BJ (cell line): ENCODE measurements around the gene SLC26A8. TPM values are rescaled to one million over a fixed set of nuclear protein-coding genes. Genes with fewer than 3 reads are reported as not detected.

Source experiments
- CTCF ChIA-PET: fragments of 350-600 bp; formaldehyde crosslinking; extraction: SDS; loops from one replicate; lab custom pipeline; 2021; ENCODE audit warnings: antibody characterized with exemption, inconsistent platforms; lab: Yijun Ruan, JAX
- POLR2A ChIA-PET: fragments of 300-600 bp; sonication (Branson Sonifier 250); formaldehyde crosslinking; extraction: SDS; loops from one replicate; lab custom pipeline; 2021; ENCODE audit warnings: antibody characterized with exemption; lab: Charles Lee
- DNase-seq: peaks from one replicate; pipeline ENCODE4 v3.0.0-alpha.2; 2011; ENCODE audit warnings: low read depth
- H3K27me3 ChIP-seq: 2 replicates; pipeline ENCODE4 v1.6.0; 2011; ENCODE audit warnings: low read length; ENCODE audit not compliant: control insufficient read depth, insufficient read depth
- H3K36me3 ChIP-seq: 2 replicates; pipeline ENCODE4 v1.5.1; 2011; ENCODE audit warnings: low read length; ENCODE audit not compliant: control insufficient read depth, insufficient read depth
- H3K4me3 ChIP-seq: 2 replicates; pipeline ENCODE4 v1.5.1; 2011; ENCODE audit warnings: low read depth, mild to moderate bottlenecking, control low read depth, low read length
- polyA plus RNA-seq: library from polyadenylated mRNA; depleted of rRNA; stranded (reverse); fragments of >200 nt; gene quantifications from 2 replicates; pipeline ENCODE4 v1.2.3, GENCODE V29; 2011
- TF ChIP-seq, protein P1 (sequence below): IDR thresholded peaks from 2 replicates; pipeline ENCODE4 v1.5.1; 2011; ENCODE audit warnings: low read depth, mild to moderate bottlenecking, control low read depth, inconsistent platforms, low read length, moderate library complexity; ENCODE audit not compliant: insufficient read depth

The SLC26A8 gene
- polyA plus RNA-seq, 1 experiment = not detected

DNA sequence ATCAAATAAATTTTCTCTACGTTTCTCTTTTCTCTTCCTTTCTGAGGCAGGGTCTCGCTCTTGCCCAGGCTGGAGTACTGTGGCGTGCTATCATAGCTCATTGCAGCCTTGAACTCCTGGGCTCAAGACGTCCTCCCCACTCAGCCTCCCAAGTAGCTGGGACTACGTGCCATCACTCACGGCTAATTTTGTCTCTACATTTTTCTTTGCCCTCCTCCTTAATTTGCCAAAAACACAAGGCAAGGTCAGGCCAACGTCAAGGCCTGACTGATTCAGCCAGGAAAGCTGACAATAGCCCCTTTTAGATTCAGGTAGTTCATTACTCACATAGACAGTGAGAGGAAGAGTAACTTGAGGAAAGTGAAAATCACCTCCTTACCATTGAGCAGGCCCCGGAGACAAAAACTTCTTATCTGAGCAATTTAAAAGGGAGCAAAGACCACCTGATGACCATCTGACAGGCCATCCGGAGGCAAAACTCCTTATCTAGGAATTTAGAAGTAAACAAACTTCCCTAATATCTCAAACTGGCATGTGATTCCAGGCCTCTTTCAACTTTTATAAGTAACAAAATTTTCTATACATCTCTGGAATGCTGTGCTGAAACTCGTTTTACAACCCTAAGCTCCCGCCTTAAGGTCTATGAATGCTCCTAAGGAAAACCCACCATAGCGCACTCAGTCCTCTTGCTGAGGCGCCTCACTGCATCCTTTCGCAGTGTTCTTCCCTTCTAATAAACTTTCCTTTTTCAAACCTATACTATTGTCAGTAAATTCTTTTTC is 61.5 kb downstream of the SLC26A8 start:
- H3K36me3 ChIP-seq = no peaks in the 10 kb centered on the region
- H3K4me3 ChIP-seq = no peak overlapping the region
- CTCF ChIA-PET = no interaction called here
- peaks cover 6% of the 10 kb centered on the region; the same call in 1 of the 2 replicates for H3K27me3 ChIP-seq
- POLR2A ChIA-PET = no interaction called here
- DNase-seq = no peak
- TF ChIP-seq, protein P1, sequence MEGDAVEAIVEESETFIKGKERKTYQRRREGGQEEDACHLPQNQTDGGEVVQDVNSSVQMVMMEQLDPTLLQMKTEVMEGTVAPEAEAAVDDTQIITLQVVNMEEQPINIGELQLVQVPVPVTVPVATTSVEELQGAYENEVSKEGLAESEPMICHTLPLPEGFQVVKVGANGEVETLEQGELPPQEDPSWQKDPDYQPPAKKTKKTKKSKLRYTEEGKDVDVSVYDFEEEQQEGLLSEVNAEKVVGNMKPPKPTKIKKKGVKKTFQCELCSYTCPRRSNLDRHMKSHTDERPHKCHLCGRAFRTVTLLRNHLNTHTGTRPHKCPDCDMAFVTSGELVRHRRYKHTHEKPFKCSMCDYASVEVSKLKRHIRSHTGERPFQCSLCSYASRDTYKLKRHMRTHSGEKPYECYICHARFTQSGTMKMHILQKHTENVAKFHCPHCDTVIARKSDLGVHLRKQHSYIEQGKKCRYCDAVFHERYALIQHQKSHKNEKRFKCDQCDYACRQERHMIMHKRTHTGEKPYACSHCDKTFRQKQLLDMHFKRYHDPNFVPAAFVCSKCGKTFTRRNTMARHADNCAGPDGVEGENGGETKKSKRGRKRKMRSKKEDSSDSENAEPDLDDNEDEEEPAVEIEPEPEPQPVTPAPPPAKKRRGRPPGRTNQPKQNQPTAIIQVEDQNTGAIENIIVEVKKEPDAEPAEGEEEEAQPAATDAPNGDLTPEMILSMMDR = no peak

DNA sequence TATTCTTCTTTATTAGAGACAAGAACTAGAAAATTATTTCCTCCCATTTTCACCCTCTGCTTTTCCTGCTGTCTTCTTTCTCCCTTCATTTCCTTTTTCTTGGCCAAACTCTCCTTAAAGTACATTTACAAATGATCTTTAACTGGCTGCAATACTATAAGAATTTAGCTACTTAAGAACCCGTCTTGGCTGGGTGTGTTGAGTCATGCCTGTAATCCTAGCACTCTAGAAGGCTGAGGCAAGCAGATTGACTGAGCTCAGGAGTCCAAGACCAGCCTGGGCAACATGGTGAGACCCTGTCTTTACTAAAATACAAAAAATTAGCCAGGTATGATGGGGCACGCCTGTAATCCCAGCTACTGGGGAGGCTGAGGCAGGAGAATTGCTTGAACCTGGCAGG is 64.3 kb downstream of the SLC26A8 start:
- Histone ChIP-seq H3K36me3 (no peaks in the 10 kb centered on the region), H3K27me3 (peaks cover 6% of the 10 kb centered on the region; the same call in 1 of the 2 replicates), H3K4me3 (no peak overlapping the region)
- TF ChIP-seq, protein P1 = no peak
- no peak for DNase-seq
- POLR2A ChIA-PET = no interaction called here
- CTCF ChIA-PET = no interaction called here

DNA sequence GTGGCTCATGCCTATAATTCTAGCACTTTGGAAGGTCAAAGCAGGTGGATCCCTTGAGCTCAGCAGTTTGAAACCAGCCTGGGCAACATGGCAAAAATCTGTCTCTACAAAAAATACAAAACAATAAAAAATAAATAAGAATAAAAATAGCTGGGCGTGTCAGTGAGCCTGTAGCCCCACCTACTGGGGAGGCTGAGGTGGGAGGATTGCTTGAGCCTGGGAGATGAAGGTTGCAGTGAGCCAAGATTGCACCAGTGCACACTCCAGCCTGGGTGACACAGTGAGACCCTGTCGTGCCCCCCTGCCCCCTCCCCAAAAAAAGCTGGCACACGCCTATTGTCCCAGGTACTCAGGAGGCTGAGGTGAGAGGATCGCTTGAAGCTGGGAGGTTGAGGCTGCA is 68.5 kb downstream of the SLC26A8 start:
- TF ChIP-seq, protein P1 = peak; percentile 9; the same call in 1 of the 2 replicates
- POLR2A ChIA-PET = no interaction called here
- no peaks in the 10 kb centered on the region for H3K36me3 ChIP-seq
- no peak for DNase-seq
- no peak overlapping the region for H3K4me3 ChIP-seq
- CTCF ChIA-PET = interaction anchor here (1.0 kb wide), 1 partner anchor 13 kb away, joined by 3 read pairs; no protein-coding TSS in a partner anchor
- H3K27me3 ChIP-seq = peaks cover 4% of the 10 kb centered on the region; the same call in 1 of the 2 replicates

DNA sequence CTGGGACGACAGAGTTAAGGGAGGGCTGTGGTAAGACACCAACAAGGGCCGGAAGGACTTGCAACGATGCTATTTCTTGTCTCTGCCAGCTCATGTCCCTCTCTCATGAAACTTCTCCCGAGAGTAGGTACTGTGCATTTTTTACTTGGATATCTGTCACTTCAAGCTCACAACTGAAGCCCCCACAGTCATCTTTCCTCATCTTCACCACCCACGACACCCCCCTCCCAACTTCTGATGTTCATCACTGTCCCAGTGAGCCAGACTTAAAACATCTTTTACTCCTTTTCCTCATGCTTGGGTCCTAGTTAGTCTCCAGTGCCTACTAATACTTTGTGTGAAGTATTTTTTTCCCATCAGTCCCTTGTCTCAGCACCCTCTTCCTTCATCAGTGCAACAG is 68.9 kb downstream of the SLC26A8 start:
- POLR2A ChIA-PET = no interaction called here
- Histone ChIP-seq H3K36me3 (no peaks in the 10 kb centered on the region), H3K4me3 (no peak overlapping the region), H3K27me3 (peaks cover 4% of the 10 kb centered on the region; the same call in 1 of the 2 replicates)
- CTCF ChIA-PET = no interaction called here
- TF ChIP-seq, protein P1 = no peak
- no peak for DNase-seq

DNA sequence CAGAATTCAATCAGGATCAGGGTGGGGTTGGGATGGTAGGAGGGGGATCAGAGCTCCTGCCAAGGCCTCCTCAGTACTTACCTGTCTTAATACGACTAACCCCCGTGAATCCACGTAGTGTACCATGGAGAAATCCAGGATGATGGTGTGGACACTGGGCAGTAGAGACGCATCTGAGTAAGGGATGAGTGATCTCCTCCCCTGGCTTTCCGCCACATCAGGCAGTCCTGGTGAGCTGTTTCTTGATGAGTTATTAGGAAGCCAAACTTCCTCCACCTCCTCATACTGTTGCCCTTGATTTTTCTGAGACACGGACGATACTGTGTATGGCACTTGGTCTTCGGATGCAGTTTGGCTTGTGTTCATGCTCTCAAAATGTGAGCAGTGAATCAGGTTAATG is 69.4 kb downstream of the SLC26A8 start:
- ChIA-PET CTCF (no interaction called here), POLR2A (no interaction called here)
- DNase-seq = no peak

More for the DNA sequence above, 69.4 kb downstream of the SLC26A8 start:
- TF ChIP-seq, protein P1 = no peak
- no peaks in the 10 kb centered on the region for H3K36me3 ChIP-seq
- peaks cover 4% of the 10 kb centered on the region; the same call in 1 of the 2 replicates for H3K27me3 ChIP-seq
- no peak overlapping the region for H3K4me3 ChIP-seq
